ENCODE data around the gene TRIP12.

DNA sequence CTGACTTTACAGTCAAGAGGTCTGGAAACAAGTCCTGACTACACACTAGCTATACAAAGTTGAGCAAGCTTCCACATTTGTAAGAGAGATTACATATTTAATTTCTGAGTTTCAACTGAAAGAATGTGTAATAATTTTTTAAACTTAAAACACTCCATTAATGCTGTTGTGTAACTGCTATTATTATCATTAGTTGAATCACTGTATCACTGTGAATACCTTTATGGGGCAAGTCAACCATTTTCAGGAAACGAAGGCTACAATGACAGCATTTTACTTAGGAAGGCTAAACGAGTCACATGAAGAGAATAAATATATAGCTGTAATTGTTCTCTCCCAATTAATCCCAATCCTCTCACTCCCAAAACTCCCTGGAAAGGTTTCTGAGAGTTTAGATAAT is 46.3 kb downstream of the TRIP12 start:
- no peak for TF ChIP-seq GATA2 (IDR thresholded peaks at IDR 0.05; ENCODE audit: low read depth, low read length)
- TF ChIP-seq GATA3 (IDR thresholded peaks at IDR 0.05; ENCODE audit: low read depth, low read length), result no peak
